Heart left ventricle (tissue), 16 donors: Measurements from ENCODE around the gene LRPPRC. TPM values are rescaled to one million over a fixed set of nuclear protein-coding genes. Genes with fewer than 3 reads are reported as not detected.

ENCODE experiments used
- ATAC-seq, 4 donors: fragments of 200-7000 bp; cut with Tn5 transposase; one replicate each; pipeline ENCODE4 v1.9.1; 2020 to 2022; ENCODE audit warnings: moderate library complexity in 4 of 4, mild to moderate bottlenecking in 3 of 4, moderate number of reproducible peaks in 1 of 4
- DNase-seq, 5 donors: peaks; one replicate each; pipeline ENCODE4 v3.0.0-alpha.2; 2020
- H3K27ac ChIP-seq, 12 donors: fragments of 200-600 bp; sonication (generic) in 4 of 12; one replicate each; pipeline versions ENCODE4 v1.5.0 to v1.8.0; 2016 to 2022; ENCODE audit warnings: mild to moderate bottlenecking in 2 of 12
- H3K27me3 ChIP-seq, 9 donors: fragments of 200-600 bp; sonication (generic) in 2 of 9; one replicate each; pipeline versions ENCODE4 v1.5.1 to v1.8.0; 2016 to 2022; ENCODE audit warnings: mild to moderate bottlenecking in 3 of 9
- H3K36me3 ChIP-seq, 9 donors: fragments of 200-600 bp; sonication (generic) in 2 of 9; one replicate each; pipeline versions ENCODE4 v1.5.0 to v1.8.0; 2018 to 2022; ENCODE audit warnings: mild to moderate bottlenecking in 2 of 9
- H3K4me1 ChIP-seq, 12 donors: fragments of 200-600 bp; sonication (generic) in 4 of 12; one replicate each; pipeline versions ENCODE4 v1.5.0 to v1.8.0; 2016 to 2022; ENCODE audit warnings: mild to moderate bottlenecking in 3 of 12
- H3K4me3 ChIP-seq, 12 donors: fragments of 200-600 bp; sonication (generic) in 4 of 12; one replicate each; pipeline versions ENCODE4 v1.5.0 to v1.8.0; 2017 to 2022; ENCODE audit warnings: mild to moderate bottlenecking in 9 of 12, moderate library complexity in 4 of 12
- H3K9me3 ChIP-seq, 12 donors: fragments of 200-600 bp; sonication (generic) in 4 of 12; one replicate each; pipeline versions ENCODE4 v1.5.0 to v1.8.0; 2016 to 2022; ENCODE audit warnings: mild to moderate bottlenecking in 1 of 12
- CTCF ChIP-seq, 12 donors: fragments of 200-600 bp; sonication (generic) in 4 of 12; IDR thresholded peaks; one replicate each; pipeline versions ENCODE4 v1.5.0 to v1.8.0; 2018 to 2022; ENCODE audit warnings: antibody characterized with exemption in 12 of 12, mild to moderate bottlenecking in 5 of 12
- POLR2A ChIP-seq, 2 donors: fragments of 450-650 bp; IDR thresholded peaks; one replicate each; pipeline ENCODE4 v1.6.1; 2017; ENCODE audit warnings: antibody characterized with exemption in 2 of 2, mild to moderate bottlenecking in 2 of 2, moderate library complexity in 2 of 2
- WGBS, 4 donors: extraction: QIAGEN DNeasy Blood & Tissue Kit in 2 of 4; methylation state at CpG; one replicate each; pipeline versions ENCODE4 v1.1.5 to v1.1.7; 2013 to 2018; 5-methylcytosine and 5-hydroxymethylcytosine counted together
- intact Hi-C, 10 donors: fragments of 100-400 bp; cut with DNase I; formaldehyde crosslinking; loops; one replicate each; pipeline versions ENCODE4 v1.11.1 to v1.14.2; 2022
- polyA plus RNA-seq, 2 donors: library from polyadenylated mRNA; stranded (reverse); fragments of 200-250 nt; gene quantifications; one replicate each; pipeline ENCODE4 v1.2.3, GENCODE V29; 2013
- total RNA-seq, 9 donors: library from RNA; depleted of rRNA in 2 of 9; stranded (reverse); fragments of >200 nt in 2 of 9; fragmentation: NEBNext Ultra II Directional in 3 of 9; extraction: Animal tissue kit (Norgen Biotek cat#: 25700) in 3 of 9; gene quantifications; one replicate each; pipeline versions ENCODE4 v1.1.0 to v1.2.4, GENCODE V29; 2016 to 2023
- donor health status: ischemic (EF 13 %, LVEDD 7.1; RV severe dilation, severe dysfunction).
- donor health status: healthy with polysubstance abuse.
- donor health status: DM: no; HTN: yes; CAD: no.
- donor health status: DM: no; HTN: no; CAD: no.
- donor health status: ischemic (EF 25% LVEDD 6.9; RV normal size, moderate dysfunction).
- donor health status: ischemic (EF 25% LVEDD 5.7; RV mildly dilated, moderate dysfunction).
- donor health status: healthy.
- donor health status: DM: yes; HTN: yes; CAD: no.
- donor health status: ischemic (EF 35%, LVEDD 5.7; RV mildly dilated, moderate dysfunction).
- donor health status: nonischemic (EF 11% LVEDD 7.7; RV severe dilation, severe dysfunction).
- donor health status: DM: yes; HTN: yes; CAD: no.
- donor health status: PGD.
- donor health status: ischemic (EF 29% LVEDD 5.4; RV normal size, mild dysfunction).
- donor health status: nonischemic (EF 23%, LVEDD 6.1; RV moderate dilation, normal function).

Gene LRPPRC
- total and polyA plus RNA-seq, 11 donors, result 23.2 to 117 (median 88.0) TPM

GRCh38 chr2:43906448-43907109 is 89.2 kb downstream of the LRPPRC start:
- Histone ChIP-seq H3K9me3 (no peaks in the 10 kb centered on the region), H3K27me3 (no peaks in the 10 kb centered on the region), H3K4me1 (no peaks in the 10 kb centered on the region), H3K36me3 (peaks cover 0 to 80% (median 54%) of the 10 kb centered on the region in 9 donors), H3K4me3 (no peak overlapping the region), H3K27ac (no peak overlapping the region)
- intact Hi-C loops, result no loop called here
- 93 to 95% (median 93%) methylated on average over 6 of the region's 6 CpGs for WGBS, 4 donors
- no peak for TF ChIP-seq CTCF (IDR thresholded peaks at IDR 0.05)
- TF ChIP-seq POLR2A (IDR thresholded peaks at IDR 0.05), result no peak
- DNase-seq, result no peak
- no peak for ATAC-seq

GRCh38 chr2:43905871-43906270 is 89.9 kb downstream of the LRPPRC start:
- no peak for TF ChIP-seq POLR2A (IDR thresholded peaks at IDR 0.05)
- no peak for TF ChIP-seq CTCF (IDR thresholded peaks at IDR 0.05)
- 81 to 87% (median 84%) methylated on average over 5 of the region's 5 CpGs for WGBS, 4 donors
- Histone ChIP-seq H3K4me1 (no peaks in the 10 kb centered on the region), H3K9me3 (no peaks in the 10 kb centered on the region), H3K27ac (no peak overlapping the region), H3K4me3 (no peak overlapping the region), H3K36me3 (peaks cover 0 to 80% (median 54%) of the 10 kb centered on the region in 9 donors), H3K27me3 (no peaks in the 10 kb centered on the region)
- no peak for ATAC-seq
- intact Hi-C loops, result no loop called here
- no peak for DNase-seq

- no peaks in the 10 kb centered on the region for H3K9me3 ChIP-seq
- H3K27ac ChIP-seq, result no peak overlapping the region
- WGBS, 4 donors, result 88 to 93% (median 91%) methylated on average over 11 of the region's 11 CpGs
- intact Hi-C loops, result no loop called here
- ATAC-seq (no peak), DNase-seq (no peak)
- TF ChIP-seq CTCF (IDR thresholded peaks at IDR 0.05) (no peak), POLR2A (IDR thresholded peaks at IDR 0.05) (no peak)
- H3K4me3 ChIP-seq, result no peak overlapping the region
- H3K36me3 ChIP-seq, result peaks cover 0 to 80% (median 56%) of the 10 kb centered on the region in 9 donors
- no peaks in the 10 kb centered on the region for H3K27me3 ChIP-seq
- no peaks in the 10 kb centered on the region for H3K4me1 ChIP-seq
Measured at GRCh38 chr2:43905371-43905803, 90.4 kb downstream of the LRPPRC start.

DNA sequence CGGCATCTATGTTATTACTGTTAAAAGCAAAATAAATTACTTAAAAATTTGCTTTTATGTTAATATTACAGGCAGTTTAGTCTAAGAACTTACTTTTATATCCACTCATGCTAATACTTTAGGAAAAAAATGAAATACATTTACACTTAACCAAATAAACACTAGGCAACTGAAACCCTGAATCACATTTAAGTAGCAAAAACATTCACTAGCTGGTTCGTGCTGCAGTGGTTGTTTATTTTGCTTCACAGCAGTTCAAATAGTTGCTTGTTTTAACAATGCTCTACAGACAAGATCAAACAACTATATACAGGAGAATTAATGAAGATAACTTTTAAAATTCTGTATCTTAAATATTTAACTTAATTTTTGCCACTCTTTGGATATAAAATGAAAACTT is 96.2 kb downstream of the LRPPRC start:
- DNase-seq (no peak), ATAC-seq (no peak)
- H3K27ac ChIP-seq, result no peak overlapping the region
- H3K9me3 ChIP-seq, result no peaks in the 10 kb centered on the region
- H3K27me3 ChIP-seq, result no peaks in the 10 kb centered on the region
- H3K4me1 ChIP-seq, result no peaks in the 10 kb centered on the region
- peaks cover 0 to 95% (median 78%) of the 10 kb centered on the region in 9 donors for H3K36me3 ChIP-seq
- H3K4me3 ChIP-seq, result no peak overlapping the region
- intact Hi-C loops, result no loop called here
- WGBS, 4 donors, result 90 to 96% (median 92%) methylated on average over 2 of the region's 2 CpGs
- TF ChIP-seq CTCF (IDR thresholded peaks at IDR 0.05) (no peak), POLR2A (IDR thresholded peaks at IDR 0.05) (no peak)
